Measurements from ENCODE around the gene CCDC63.

CCDC63 gene

GRCh38 chr12:110846615-110847566 lies at the start of gene CCDC63:
TSS of gene CCDC63 (plus strand) at chr12:110846987. CDS start at chr12:110852955, 5,968 bp downstream.
- DNase-seq: no peak

- DNase-seq: no peak
Measured at GRCh38 chr12:110798461-110798860, 48.3 kb upstream of the CCDC63 start.

GRCh38 chr12:110802489-110802888 lies 44.3 kb upstream of the CCDC63 start:
- no peak for DNase-seq

GRCh38 chr12:110804406-110804805 lies 42.4 kb upstream of the CCDC63 start:
- DNase-seq: no peak

GRCh38 chr12:110807640-110808039 lies 39.1 kb upstream of the CCDC63 start:
- no peak for DNase-seq

GRCh38 chr12:110809149-110809548 lies 37.6 kb upstream of the CCDC63 start:
- DNase-seq: no peak

GRCh38 chr12:110811972-110812371 lies 34.8 kb upstream of the CCDC63 start:
- no peak for DNase-seq

GRCh38 chr12:110813285-110813684 lies 33.5 kb upstream of the CCDC63 start:
- DNase-seq: no peak

GRCh38 chr12:110813756-110814155 lies 33.0 kb upstream of the CCDC63 start:
- DNase-seq: no peak

- DNase-seq: no peak
Measured at GRCh38 chr12:110816248-110816647, 30.5 kb upstream of the CCDC63 start.

- no peak for DNase-seq
Measured at GRCh38 chr12:110816779-110817178, 30.0 kb upstream of the CCDC63 start.

GRCh38 chr12:110818511-110818910 lies 28.3 kb upstream of the CCDC63 start:
- no peak for DNase-seq

GRCh38 chr12:110819150-110819549 lies 27.6 kb upstream of the CCDC63 start:
- DNase-seq: no peak

GRCh38 chr12:110819646-110820045 lies 27.1 kb upstream of the CCDC63 start:
- no peak for DNase-seq

- DNase-seq: no peak
Measured at GRCh38 chr12:110821917-110822316, 24.9 kb upstream of the CCDC63 start.

GRCh38 chr12:110822821-110823415 lies 23.9 kb upstream of the CCDC63 start:
- no peak for DNase-seq

- no peak for DNase-seq
Measured at GRCh38 chr12:110824342-110824741, 22.4 kb upstream of the CCDC63 start.

GRCh38 chr12:110825530-110825929 lies 21.3 kb upstream of the CCDC63 start:
- no peak for DNase-seq

GRCh38 chr12:110826592-110827200 lies 20.1 kb upstream of the CCDC63 start:
- peak; percentile 61 for DNase-seq

GRCh38 chr12:110829308-110829707 lies 17.5 kb upstream of the CCDC63 start:
- no peak for DNase-seq

- no peak for DNase-seq
Measured at GRCh38 chr12:110836291-110836690, 10.5 kb upstream of the CCDC63 start.

- no peak for DNase-seq
Measured at GRCh38 chr12:110841007-110841406, 5.8 kb upstream of the CCDC63 start.

GRCh38 chr12:110844131-110844530 lies 2.7 kb upstream of the CCDC63 start:
- no peak for DNase-seq

Data from NCI-H1436 treated with DMSO at 0.1 percent for 48 hours (cell line).